Measurements from ENCODE around the gene KDM4C. TPM values are rescaled to one million over a fixed set of nuclear protein-coding genes. Genes with fewer than 3 reads are reported as not detected.

Gene KDM4C
- total and polyA plus RNA-seq, 2 of the 4 experiments (the other 2 are of a cell fraction): 11.8 to 23.8 TPM

DNA sequence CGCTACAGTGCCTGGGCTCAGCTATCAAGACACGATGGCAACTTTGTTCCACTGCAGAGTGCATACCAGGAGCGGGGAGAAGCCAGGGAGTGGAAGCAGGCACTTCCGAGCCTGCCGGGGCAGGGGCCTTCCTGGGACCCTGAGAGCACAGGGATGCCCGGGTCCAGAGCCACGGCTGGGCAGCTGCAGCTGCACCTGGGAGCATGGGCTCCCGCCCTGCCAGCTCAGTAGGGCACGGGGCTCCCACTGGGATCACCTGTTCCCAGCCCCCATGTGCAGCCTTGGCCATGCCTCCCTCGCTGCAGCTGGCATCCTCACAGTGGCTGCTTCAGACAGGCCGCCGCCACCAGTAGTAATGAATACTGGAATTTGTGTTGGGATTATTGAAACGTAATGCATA, 391.5 kb downstream of the KDM4C start:
- no TSS peak for BruUV-seq (replicated peaks)
- Histone ChIP-seq H3K23ac (ENCODE audit: low read depth, low read length) (no peak overlapping the region), H3K4ac (ENCODE audit: low read depth, low read length) (no peak overlapping the region), H3K27me3 (ENCODE audit: control insufficient read depth, insufficient read depth, low read length) (no peaks in the 10 kb centered on the region), H3K27ac (ENCODE audit: insufficient read depth, low read length) (no peak overlapping the region), H3K4me3 (ENCODE audit: insufficient read depth, low read depth, low read length) (no peak overlapping the region), H4K91ac (ENCODE audit: insufficient read depth, low read depth, low read length) (no peak overlapping the region), H3K36me3 (ENCODE audit: control insufficient read depth, insufficient read depth, low read length) (no peaks in the 10 kb centered on the region), H3K4me2 (ENCODE audit: low read depth, low read length) (no peak overlapping the region), H3K9ac (ENCODE audit: low read depth, low read length) (no peak overlapping the region), H2BK120ac (ENCODE audit: low read depth, low read length) (no peak overlapping the region), H3K9me1 (ENCODE audit: insufficient read depth, low read length) (peaks cover 16% of the 10 kb centered on the region), H2AK5ac (ENCODE audit: low read depth, low read length) (no peak overlapping the region), H3K18ac (ENCODE audit: low read depth, low read length) (no peak overlapping the region), H2BK20ac (ENCODE audit: low read depth, low read length) (no peak overlapping the region), H2BK5ac (ENCODE audit: low read depth, low read length, poor library complexity, severe bottlenecking) (no peak overlapping the region), H4K8ac (ENCODE audit: low read depth in 2 of 2, low read length in 2 of 2) (no peak overlapping the region), H2BK15ac (ENCODE audit: low read depth, low read length) (no peak overlapping the region), H3K4me1 (ENCODE audit: control insufficient read depth, insufficient read depth, low read length) (peaks cover 19% of the 10 kb centered on the region), H3K79me1 (ENCODE audit: low read depth in 1 of 2, low read length in 2 of 2) (no peaks in the 10 kb centered on the region; a peak in 1 of 4 replicates), H3K56ac (ENCODE audit: extremely low read depth, insufficient read depth, low read length) (no peak overlapping the region), H3K9me3 (ENCODE audit: control insufficient read depth, insufficient read depth, low read length) (no peaks in the 10 kb centered on the region), H4K5ac (ENCODE audit: low read depth, low read length) (no peak overlapping the region), H3K14ac (replicated peaks; ENCODE audit: low read depth, low read length) (no peak overlapping the region), H2AFZ (replicated peaks; ENCODE audit: low read length, poor library complexity) (no peak overlapping the region), H2AK9ac (replicated peaks; ENCODE audit: low read depth, low read length, poor library complexity) (no peak overlapping the region), H4K20me1 (ENCODE audit: insufficient read depth, low read length) (no peaks in the 10 kb centered on the region)
- in situ Hi-C loops (cut with MboI; ENCODE audit: low sequenced_read_pairs): no loop called here
- no peak for ATAC-seq (ENCODE audit: low read depth)
- dilution Hi-C loops (cut with HindIII; ENCODE audit: low sequenced_read_pairs, unreplicated experiment): no loop called here
- 83% methylated on average over 6 of the region's 13 CpGs; no CpG with 5 or more reads in 1 of the 2 experiments for WGBS, 2 experiments (ENCODE audit: extremely low coverage in 2 of 2, insufficient read length in 1 of 2)
- ChIA-PET CTCF (interaction anchor here (0.8 kb wide), 1 partner anchor 13 kb away, joined by 3 read pairs; no protein-coding TSS in a partner anchor), POLR2A (ENCODE audit: unreplicated experiment) (no interaction called here)
- intact Hi-C loops (cut with micrococcal nuclease): no loop called here
- TF ChIP-seq POLR2A (IDR thresholded peaks at IDR 0.05; ENCODE audit: low read depth, low read length) (no peak), MAZ (IDR thresholded peaks at IDR 0.05; ENCODE audit: borderline replicate concordance, low read depth, low read length) (no peak), FOS (IDR thresholded peaks at IDR 0.05; ENCODE audit: low read depth, low read length) (no peak), BHLHE40 (IDR thresholded peaks at IDR 0.05; ENCODE audit: low read depth, low read length) (no peak), CEBPB (IDR thresholded peaks at IDR 0.05; ENCODE audit: low read depth, low read length) (no peak), MAFK (IDR thresholded peaks at IDR 0.05; ENCODE audit: low read depth, low read length) (no peak), RCOR1 (IDR thresholded peaks at IDR 0.05; ENCODE audit: insufficient replicate concordance, low read length) (no peak), NFE2L2 (IDR thresholded peaks at IDR 0.05; ENCODE audit: low read depth, low read length) (no peak), CHD1 (IDR thresholded peaks at IDR 0.05; ENCODE audit: low read depth, low read length) (no peak), SMC3 (IDR thresholded peaks at IDR 0.05; ENCODE audit: low read depth, low read length) (no peak), RAD21 (IDR thresholded peaks at IDR 0.05; ENCODE audit: low read length) (no peak), RFX5 (IDR thresholded peaks at IDR 0.05; ENCODE audit: low read depth, low read length) (no peak), MXI1 (IDR thresholded peaks at IDR 0.05; ENCODE audit: borderline replicate concordance, low read depth, low read length) (no peak)
- TF ChIP-seq, protein P1, sequence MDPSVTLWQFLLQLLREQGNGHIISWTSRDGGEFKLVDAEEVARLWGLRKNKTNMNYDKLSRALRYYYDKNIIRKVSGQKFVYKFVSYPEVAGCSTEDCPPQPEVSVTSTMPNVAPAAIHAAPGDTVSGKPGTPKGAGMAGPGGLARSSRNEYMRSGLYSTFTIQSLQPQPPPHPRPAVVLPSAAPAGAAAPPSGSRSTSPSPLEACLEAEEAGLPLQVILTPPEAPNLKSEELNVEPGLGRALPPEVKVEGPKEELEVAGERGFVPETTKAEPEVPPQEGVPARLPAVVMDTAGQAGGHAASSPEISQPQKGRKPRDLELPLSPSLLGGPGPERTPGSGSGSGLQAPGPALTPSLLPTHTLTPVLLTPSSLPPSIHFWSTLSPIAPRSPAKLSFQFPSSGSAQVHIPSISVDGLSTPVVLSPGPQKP (IDR thresholded peaks at IDR 0.05; ENCODE audit: borderline replicate concordance, low read depth, low read length): no peak
- TF ChIP-seq, protein P2, sequence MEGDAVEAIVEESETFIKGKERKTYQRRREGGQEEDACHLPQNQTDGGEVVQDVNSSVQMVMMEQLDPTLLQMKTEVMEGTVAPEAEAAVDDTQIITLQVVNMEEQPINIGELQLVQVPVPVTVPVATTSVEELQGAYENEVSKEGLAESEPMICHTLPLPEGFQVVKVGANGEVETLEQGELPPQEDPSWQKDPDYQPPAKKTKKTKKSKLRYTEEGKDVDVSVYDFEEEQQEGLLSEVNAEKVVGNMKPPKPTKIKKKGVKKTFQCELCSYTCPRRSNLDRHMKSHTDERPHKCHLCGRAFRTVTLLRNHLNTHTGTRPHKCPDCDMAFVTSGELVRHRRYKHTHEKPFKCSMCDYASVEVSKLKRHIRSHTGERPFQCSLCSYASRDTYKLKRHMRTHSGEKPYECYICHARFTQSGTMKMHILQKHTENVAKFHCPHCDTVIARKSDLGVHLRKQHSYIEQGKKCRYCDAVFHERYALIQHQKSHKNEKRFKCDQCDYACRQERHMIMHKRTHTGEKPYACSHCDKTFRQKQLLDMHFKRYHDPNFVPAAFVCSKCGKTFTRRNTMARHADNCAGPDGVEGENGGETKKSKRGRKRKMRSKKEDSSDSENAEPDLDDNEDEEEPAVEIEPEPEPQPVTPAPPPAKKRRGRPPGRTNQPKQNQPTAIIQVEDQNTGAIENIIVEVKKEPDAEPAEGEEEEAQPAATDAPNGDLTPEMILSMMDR (conservative IDR thresholded peaks at IDR 0.05; ENCODE audit: low read depth, low read length): no peak
- TF ChIP-seq, protein P3, sequence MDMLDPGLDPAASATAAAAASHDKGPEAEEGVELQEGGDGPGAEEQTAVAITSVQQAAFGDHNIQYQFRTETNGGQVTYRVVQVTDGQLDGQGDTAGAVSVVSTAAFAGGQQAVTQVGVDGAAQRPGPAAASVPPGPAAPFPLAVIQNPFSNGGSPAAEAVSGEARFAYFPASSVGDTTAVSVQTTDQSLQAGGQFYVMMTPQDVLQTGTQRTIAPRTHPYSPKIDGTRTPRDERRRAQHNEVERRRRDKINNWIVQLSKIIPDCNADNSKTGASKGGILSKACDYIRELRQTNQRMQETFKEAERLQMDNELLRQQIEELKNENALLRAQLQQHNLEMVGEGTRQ (IDR thresholded peaks at IDR 0.05; ENCODE audit: low read depth, low read length): no peak
- no peak for DNase-seq
